Medulla oblongata (tissue), 1 donor: ENCODE data around the gene FYCO1.

Experiments
- DNase-seq: peaks from one replicate; pipeline ENCODE4 v3.0.0-alpha.2; 2015; ENCODE audit errors: extremely low spot score

FYCO1 gene

DNA sequence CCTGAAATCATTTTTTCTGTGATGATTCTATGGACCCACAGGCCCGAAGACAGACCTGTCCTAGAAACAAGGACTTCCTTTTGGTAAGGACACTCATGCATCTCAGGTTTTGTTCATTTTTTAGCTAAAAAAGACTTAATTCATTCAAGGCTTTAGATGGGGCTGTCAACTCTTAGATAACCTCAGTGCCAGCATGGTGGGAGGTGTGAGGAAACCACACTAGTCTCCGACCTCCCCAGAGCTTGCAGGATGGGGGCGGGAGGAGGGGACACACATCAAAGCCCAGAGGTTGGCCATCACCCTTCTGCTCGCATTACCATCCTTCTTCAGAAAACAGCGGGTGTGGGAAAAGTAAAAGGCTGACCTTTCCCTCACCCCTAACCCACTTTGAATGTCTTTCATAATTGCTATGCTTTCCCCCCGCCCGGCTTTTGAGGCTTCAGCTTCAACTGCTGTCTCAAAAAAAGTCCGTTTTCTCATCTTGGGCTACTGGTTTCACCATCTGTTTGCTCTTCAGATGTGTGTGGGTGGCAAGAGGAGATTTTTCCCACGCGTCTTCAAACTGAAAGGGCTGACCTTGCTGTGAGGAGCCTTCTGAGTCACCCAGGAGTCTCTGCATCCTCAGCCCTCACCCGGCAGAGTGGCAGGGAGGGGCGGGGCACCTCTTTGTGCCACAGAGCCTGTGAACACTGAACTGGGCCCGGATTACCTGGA lies 79.9 kb downstream of the FYCO1 start:
- no peak for DNase-seq

- no peak for DNase-seq
Observed at GRCh38 chr3:45915059-45915439, 80.6 kb downstream of the FYCO1 start.

GRCh38 chr3:45914362-45915058 lies 81.1 kb downstream of the FYCO1 start:
- DNase-seq = no peak

- DNase-seq = no peak
Observed at GRCh38 chr3:45912435-45912834, 83.2 kb downstream of the FYCO1 start.

DNA sequence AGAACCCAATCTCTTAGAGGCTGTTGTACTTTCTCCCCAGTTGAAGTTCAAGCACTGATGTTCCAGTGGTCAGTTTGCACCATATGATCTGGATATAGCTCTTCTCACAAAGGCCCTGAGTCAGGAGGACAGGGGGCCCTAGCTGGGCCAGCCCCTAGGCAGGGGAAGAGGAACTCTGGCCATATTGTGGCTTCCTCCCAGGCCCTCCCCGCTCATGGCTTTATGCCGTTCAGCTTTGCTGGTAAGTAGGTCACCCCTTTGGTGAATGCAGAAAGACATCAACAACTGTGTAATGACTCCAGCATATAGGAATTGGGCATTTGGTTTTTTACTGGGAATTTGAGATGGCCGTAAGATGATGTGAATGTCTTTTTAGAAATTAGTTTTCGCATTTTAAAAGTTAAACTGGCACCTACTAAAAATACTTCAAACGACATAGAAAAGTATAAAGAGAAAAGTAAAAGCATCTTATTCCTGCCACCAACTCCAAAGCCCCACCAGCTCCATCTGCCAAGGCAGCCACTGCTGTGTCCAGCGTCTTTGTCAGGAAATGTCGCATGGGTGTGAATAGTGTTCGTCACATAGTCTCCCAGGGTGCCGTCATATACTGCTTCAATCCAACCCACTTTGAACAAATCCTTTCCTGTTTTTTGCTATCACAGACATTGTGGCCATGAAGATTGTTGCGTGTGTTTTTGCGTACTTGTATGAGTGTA lies 84.0 kb downstream of the FYCO1 start:
- no peak for DNase-seq

DNA sequence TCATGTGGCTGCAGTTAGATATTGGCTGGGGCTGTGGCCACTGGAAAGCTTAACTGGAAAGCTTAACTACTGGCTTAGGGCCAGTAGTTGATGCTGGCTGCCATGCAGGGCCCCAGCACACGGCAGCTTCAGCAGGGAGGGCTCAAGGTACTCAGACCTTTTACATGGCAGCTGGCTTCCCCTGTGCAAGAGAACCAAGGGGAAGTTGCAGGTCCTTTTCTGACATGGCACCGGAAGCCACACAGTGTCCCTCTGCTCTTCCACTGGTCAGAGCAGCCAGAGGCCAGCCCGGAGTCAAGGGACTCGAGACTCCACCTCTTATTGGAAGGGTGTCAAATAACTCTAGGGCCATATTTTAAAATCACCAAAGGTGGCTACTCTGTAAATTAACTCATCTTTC lies 84.7 kb downstream of the FYCO1 start:
- DNase-seq = no peak

DNA sequence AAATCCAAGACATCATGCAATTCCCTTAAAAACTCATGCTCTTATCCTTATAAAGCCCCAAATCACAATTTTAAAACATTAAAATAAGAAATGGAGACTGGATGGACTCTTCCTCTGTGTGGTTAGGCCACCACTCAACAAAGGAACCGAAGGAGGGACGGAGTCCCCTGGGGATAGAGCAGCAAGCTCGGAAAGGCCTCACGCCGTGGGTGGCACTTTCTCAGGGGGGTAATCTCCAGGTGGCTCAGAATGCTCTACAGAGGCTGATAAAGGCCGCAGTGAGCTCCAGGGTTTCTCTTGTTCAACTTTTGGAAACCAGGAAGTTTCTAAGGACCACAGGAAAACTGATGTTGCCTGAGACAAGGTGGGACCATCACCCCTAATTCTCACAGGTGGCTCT lies 86.1 kb downstream of the FYCO1 start:
- no peak for DNase-seq

DNA sequence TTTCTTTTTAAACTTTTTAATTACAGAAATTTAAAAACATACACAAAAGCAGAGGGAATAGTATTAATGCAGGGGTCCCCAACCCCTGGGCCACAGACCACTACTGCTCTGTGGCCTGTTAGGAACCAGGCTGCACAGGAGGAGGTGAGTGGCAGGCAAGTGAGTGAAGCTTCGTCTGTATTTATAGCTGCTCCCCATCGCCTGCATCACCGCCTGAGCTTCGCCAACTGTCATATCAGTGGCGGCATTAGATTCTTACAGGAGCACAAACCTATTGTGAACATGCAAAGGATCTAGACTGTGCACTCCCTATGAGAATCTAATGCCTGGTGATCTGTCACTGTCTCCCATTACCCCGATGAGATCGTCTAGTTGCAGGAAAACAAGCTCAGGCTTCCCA lies 86.9 kb downstream of the FYCO1 start:
- no peak for DNase-seq

DNA sequence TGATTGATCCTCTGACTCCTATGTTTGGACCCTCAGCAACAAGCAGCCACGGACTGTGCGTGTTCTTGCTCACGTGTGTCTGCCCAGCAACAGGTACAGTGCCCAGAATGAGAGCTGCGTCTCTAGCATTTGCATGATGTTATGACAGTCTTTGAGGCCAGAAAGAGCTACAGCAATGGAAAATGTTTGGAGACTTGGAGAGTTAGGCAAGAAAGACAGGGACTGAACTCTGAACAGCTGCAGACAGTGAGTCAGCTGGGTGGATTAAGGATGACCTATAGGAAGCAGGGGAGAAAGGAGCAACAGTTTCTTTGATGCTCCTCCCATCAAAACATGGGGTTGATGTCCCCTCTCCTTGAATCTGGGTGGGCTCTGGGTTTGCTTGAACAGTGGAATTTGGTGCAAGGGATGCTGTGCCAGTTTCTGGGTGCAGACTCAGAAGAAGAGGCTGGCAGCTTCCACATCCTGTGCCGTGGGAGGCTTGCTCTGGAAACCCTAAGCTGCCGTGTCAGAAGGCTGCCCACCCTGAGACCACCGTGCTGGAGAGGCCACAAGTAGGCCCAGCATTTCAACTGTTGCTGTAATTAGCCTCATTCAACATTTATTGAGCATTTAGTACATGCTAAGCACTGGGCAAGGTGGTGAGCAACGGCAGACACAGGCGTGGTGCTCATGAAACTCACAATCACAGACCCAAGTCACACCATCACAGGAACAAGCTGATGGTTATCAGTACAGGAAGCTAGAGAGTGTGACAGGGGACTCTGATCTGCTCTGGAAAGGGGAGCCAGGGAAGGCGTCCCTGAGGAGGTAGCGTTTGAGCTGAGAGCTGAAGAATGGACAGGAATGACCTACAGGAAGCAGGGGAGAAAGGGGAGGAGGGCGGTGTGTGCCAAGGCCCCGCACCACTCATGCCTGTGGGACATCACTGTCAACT lies 87.6 kb downstream of the FYCO1 start:
- no peak for DNase-seq

DNA sequence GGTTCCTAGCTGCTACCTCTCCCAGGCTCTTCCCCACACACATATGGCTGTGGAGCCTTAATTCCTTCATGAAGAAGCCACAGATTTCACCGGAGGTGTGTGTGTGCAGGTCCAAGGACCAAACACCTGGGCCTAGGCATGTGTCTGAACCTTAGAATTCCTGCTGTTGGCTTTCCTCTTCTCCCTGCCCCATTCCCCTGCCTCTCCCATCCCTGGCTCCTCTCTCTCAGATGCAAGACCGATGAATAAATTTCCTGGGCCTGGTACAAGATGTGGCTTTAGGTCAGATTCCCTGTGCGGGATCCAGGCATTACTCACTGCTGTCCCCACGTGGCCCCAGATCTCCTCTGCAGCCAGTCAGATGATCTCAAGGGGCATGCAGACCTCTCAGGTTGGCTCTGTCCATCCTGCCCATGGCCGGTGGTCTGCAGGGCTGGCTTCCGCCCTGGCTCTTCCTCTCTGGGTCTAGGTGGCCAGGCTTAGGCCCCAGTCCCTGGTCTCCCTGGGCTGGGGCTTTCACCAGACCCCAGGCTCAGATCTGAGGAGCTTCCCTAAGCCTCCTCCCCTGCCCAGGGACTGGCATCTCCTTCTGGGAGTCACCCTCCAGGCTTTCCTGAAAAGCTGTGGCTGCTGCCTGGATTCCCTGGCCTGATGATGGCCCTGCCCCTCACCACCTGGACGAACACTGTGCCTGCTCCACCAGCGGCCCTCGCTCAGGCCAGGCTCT lies 88.8 kb downstream of the FYCO1 start:
- no peak for DNase-seq

DNA sequence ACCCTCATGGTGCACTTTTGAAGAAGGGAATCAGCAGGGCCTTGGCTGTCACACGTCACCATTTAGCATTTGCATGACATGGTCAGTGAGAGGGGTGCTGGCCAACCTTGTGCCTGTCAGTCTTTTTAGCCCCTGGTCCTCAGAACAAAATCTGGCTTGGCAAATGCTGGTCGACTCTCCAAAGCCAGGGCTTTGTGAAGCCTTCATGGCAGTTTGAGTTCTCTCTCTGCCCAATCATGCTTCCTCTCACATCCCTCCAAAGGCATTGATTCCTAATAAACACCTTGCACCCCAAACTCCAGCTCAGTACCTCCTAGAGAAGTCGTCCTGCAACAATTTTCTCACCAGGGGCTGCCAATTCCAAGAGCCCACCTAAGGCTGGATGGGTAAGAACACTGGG lies 89.9 kb downstream of the FYCO1 start:
- DNase-seq = no peak

DNA sequence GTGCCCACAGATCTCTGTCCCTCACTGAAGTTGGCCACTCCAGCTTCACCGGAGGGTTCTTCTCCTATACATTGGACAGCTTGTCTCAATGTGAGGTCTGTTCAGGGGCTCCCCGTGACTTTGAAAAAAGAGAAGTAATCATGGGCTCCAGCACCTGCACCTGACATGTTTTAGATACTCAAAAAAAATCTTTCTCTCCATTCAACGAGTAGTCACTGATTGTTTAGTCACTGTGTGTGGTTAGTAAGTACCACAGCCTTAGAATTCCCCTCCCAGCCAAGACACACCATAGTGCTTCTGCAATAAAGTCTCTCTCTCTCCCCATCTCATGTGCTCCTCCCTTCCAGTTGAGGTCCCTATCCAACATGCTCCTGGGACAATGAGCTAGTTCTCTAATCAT lies 90.7 kb downstream of the FYCO1 start:
- DNase-seq = no peak

DNA sequence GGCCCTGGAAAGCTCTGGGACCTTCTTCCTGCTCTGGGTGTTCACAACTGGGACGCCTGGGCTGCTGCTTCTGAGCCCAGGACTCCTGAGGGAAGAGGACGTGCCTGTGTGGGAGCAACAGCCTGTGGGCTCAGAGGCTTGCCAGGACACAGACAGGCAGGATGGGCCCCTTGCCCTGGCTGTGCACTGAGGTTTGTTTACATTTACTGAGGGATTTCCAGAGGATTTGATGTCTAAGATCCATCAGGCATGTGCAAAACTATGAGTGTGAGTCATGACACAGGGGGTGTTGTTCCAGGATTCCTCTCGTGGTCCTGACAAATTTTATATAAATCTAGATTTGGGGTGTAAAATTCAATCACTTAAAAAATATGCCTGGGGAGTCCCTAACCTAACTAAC lies 98.7 kb downstream of the FYCO1 start:
- no peak for DNase-seq

GRCh38 chr3:45895686-45896468 lies 99.7 kb downstream of the FYCO1 start:
- no peak for DNase-seq

GRCh38 chr3:45894015-45894414 lies 101.6 kb downstream of the FYCO1 start:
- DNase-seq = peak; percentile 9

GRCh38 chr3:45892161-45892560 lies 103.5 kb downstream of the FYCO1 start:
- DNase-seq = no peak

DNA sequence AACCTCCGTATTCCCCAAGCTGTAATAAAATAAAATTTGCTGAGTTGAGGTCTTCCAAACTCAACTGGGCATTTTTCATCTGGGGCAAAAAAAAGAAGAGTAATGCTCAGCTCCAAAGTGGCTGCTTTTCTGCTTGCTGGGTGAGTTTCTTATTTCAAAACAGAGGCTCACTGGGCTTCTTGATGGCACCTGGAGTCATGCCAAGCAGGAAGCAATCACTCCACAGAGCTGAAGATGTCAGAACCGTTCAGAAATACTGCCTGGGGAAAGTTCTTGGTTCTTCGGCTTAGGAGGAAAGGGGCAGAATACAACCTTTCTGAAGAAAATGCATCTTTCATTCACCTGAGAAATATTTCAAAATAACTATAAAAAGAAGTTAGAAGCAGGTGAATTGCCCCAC lies 105.2 kb downstream of the FYCO1 start:
- DNase-seq = peak; percentile 15

GRCh38 chr3:45889337-45889736 lies 106.3 kb downstream of the FYCO1 start:
- no peak for DNase-seq

DNA sequence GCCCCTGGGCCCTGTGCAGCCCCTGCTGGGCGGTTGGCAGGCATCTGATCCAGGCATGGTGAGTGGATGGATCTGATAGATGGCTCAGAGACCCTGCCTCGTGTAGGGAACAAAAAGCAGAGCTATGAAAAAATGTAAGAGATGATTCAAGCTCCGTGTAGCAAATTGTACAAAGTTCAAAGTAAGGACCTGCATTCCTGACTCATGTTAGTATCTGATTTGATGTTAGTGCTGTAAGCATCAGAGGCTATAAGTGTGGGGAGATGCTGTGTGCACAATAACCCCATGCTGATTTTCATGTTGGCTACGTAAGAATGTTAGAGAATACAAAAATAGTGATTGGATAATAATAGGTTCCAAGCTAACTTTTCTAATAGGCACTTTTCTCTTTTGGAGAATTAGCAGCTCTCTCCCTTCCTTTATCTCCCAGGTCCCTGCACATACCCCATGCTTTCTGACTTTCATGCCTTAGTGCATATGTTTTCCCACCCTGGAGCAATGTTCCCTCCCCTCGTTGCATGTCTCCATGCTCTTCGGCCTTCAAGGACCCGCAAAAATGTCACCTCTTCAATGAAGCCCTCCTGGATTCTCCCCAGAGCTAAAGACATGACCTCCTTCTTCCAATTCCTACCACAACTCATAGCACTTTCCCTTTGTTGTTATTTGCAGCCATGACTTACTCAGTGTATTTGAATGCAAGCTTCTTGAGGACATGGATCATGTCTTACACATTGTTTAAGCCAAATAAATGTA lies 107.7 kb downstream of the FYCO1 start:
- DNase-seq = no peak

DNA sequence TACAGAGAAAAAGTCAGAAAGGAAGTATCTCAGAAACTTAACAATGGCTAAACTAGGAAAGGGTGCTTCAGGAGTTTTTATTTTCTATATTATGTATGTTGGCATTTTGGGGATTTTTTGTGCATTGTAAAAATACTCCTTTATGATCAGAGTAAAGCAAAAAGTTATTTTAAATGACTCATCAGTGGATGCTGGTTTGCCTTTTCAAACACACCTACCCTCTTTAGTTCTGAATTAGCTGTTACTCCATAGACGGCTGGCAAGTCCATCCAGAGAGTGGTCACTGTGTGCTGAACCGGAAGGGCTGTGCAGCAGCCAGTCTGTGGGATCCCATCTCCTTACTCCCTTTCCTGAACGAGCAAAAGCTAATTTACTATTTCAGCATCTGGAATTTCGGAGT lies 108.3 kb downstream of the FYCO1 start:
- no peak for DNase-seq
